GM10248 (cell line): ENCODE measurements around the gene ST3GAL3.

ENCODE experiments used
- CTCF ChIA-PET: fragments of 300-600 bp; sonication (Branson Sonifier 250); formaldehyde crosslinking; extraction: SDS; loops from one replicate; lab custom pipeline; 2021; ENCODE audit warnings: antibody characterized with exemption; lab: Yijun Ruan, JAX
- POLR2A ChIA-PET: fragments of 350-650 bp; sonication (Branson Sonifier 250); formaldehyde crosslinking; extraction: SDS; loops from one replicate; lab custom pipeline; 2020; ENCODE audit warnings: antibody characterized with exemption; lab: Yijun Ruan, JAX
- DNase-seq: peaks from one replicate; pipeline ENCODE4 v3.0.0; 2012; ENCODE audit errors: extremely low spot score
- CTCF ChIP-seq: IDR thresholded peaks from 2 replicates; pipeline ENCODE4 v1.5.1; 2012; ENCODE audit warnings: mild to moderate bottlenecking, low read depth; ENCODE audit errors: extremely low read depth, missing control alignments, control extremely low read depth

Gene ST3GAL3

DNA sequence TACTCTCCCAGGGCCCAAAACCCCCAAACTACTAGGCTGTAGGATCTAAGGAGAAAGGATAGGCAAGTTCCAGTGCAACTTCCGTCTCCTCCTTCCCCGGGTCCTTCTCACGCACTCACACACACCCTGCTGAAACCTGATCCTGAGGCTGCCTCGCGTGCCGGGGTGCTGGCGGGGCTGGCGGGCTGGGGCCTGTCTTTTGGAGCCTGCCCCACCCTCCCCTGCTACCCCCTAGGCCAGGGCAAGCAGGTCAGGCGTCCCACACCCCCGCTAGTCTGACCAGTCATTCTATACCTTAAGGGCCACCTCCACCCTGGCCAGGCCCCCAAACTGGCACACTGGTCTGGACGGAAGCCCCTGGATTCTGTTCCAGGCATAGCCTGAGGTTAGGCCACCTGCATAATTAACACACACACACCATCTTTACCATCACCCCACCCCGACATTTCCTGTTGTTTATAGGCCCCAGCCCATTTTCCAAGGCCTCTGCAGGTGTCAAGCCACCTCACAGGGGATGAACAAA is 178.0 kb downstream of the ST3GAL3 start:
- POLR2A ChIA-PET = no interaction called here
- TF ChIP-seq CTCF = no peak
- no peak for DNase-seq
- CTCF ChIA-PET = interaction anchor here (1.2 to 3.0 kb wide), 3 partner anchors 11 to 49 kb away, joined by 4 to 6 read pairs (median 4); no protein-coding TSS in a partner anchor

GRCh38 chr1:43887748-43888147 is 180.4 kb downstream of the ST3GAL3 start:
- DNase-seq = no peak
- CTCF ChIA-PET = interaction anchor here (1.5 kb wide), 1 partner anchor 47 kb away, joined by 4 read pairs; no protein-coding TSS in a partner anchor
- POLR2A ChIA-PET = no interaction called here
- TF ChIP-seq CTCF = no peak

DNA sequence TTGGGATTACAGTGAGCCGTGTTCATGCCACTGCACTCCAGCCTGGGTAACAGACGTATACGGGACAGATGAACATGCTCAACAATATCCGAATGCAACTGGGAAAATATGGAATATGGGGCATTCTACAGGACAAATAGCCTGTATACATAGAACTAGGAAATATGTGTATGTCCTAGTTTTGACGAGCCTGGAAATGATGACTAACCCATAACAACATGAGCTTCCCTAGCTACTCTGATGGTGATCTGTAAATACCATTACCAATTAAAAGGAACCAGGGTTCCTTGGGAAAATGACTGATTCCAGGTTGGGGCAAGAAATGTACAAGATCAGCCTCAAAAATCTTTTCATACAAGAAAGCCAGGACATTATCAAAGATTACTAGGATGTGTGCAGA is 183.5 kb downstream of the ST3GAL3 start:
- POLR2A ChIA-PET = no interaction called here
- CTCF ChIA-PET = interaction anchor here (1.2 to 3.2 kb wide), 5 partner anchors 9 to 44 kb away, joined by 3 to 14 read pairs (median 5); no protein-coding TSS in a partner anchor
- no peak for DNase-seq
- TF ChIP-seq CTCF = no peak

GRCh38 chr1:43893006-43893405 is 185.7 kb downstream of the ST3GAL3 start:
- no peak for DNase-seq
- ChIA-PET POLR2A (no interaction called here), CTCF (interaction anchor here (0.9 to 1.9 kb wide), 3 partner anchors 18 to 42 kb away, joined by 3 to 5 read pairs (median 4); partner anchors contain the start of gene ARTN)
- TF ChIP-seq CTCF = no peak

DNA sequence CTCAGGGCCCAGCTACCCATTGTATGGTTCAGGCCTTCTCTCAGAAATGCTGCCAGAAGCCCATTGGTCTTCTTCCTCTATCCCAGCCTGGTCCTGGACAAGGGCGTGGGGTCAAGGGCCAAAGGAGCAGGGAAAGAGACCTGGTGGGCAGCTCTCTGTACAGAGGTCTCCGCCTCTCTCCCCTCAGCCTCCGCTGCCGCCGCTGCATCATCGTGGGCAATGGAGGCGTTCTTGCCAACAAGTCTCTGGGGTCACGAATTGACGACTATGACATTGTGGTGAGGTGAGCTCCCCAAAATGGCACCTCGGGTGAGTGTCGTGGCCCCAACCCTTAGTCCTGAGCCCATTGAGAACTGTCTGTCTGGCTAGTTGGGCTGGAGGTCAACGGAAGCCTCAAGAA is 191.6 kb downstream of the ST3GAL3 start:
- DNase-seq = no peak
- TF ChIP-seq CTCF = no peak
- POLR2A ChIA-PET = no interaction called here
- CTCF ChIA-PET = interaction anchor here (7.0 kb wide), 1 partner anchor 35 kb away, joined by 35 read pairs; the partner anchor contains the start of gene ARTN

DNA sequence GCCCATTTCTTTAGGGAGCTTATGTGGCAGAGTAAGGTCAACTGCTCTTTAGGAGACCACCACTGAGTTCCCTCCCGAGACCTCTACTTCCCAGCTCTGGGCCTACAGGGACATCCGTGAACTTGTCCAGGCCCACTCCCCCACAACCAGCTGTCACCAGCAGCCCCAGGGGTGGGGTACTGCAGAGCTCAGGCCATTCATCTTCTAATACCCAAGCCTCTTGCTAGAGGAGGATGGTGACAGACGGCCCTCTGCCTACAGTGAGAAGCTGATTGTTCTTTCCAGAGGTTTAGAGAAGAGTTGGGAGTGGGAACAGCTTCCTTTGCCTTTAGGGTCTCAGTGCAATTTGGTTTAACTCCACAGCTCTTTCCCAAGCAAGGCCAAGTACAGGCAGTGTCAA is 193.1 kb downstream of the ST3GAL3 start:
- POLR2A ChIA-PET = interaction anchor here (0.6 kb wide), 1 partner anchor 842 kb away, joined by 5 read pairs; no protein-coding TSS in a partner anchor
- DNase-seq = no peak
- CTCF ChIA-PET = interaction anchor here (1.3 to 7.0 kb wide), 3 partner anchors 11 to 137 kb away, joined by 3 to 35 read pairs (median 6); partner anchors contain the start of gene ARTN

More for the DNA sequence above, 193.1 kb downstream of the ST3GAL3 start:
- TF ChIP-seq CTCF = no peak
